Mesothelial cell of epicardium (in vitro differentiated cells): ENCODE measurements around the gene ZNF431. TPM values are rescaled to one million over a fixed set of nuclear protein-coding genes. Genes with fewer than 3 reads are reported as not detected.
"Not testable (repeated sequence)": the region's sequence is repeated elsewhere in the genome, so short reads cannot be mapped to it uniquely, and the experiment has no call there.

Experiments used
- DNase-seq, 2 experiments: peaks; one replicate each; pipeline ENCODE4 v3.0.0; 2021; ENCODE audit warnings: low spot score in 2 of 2; ENCODE audit not compliant: unreplicated experiment in 2 of 2
- H3K27ac Mint-ChIP-seq: 2 replicates; pipeline ENCODE4 v1.8.0; 2021; ENCODE audit warnings: mixed read lengths
- H3K27me3 Mint-ChIP-seq: 2 replicates; pipeline ENCODE4 v1.8.0; 2021; ENCODE audit warnings: low read depth, mixed read lengths
- H3K36me3 Mint-ChIP-seq: 2 replicates; pipeline ENCODE4 v1.8.0; 2021; ENCODE audit warnings: mixed read lengths
- H3K4me1 Mint-ChIP-seq: 2 replicates; pipeline ENCODE4 v1.8.0; 2021; ENCODE audit warnings: mixed read lengths
- H3K4me3 Mint-ChIP-seq: 2 replicates; pipeline ENCODE4 v1.8.0; 2021; ENCODE audit warnings: mild to moderate bottlenecking, moderate library complexity, mixed read lengths
- H3K9me3 Mint-ChIP-seq: 2 replicates; pipeline ENCODE4 v1.8.0; 2021; ENCODE audit warnings: mixed read lengths
- CTCF ChIP-seq: fragments of 200-600 bp; sonication (generic); IDR thresholded peaks from one replicate; pipeline ENCODE4 v1.5.0; 2021; ENCODE audit warnings: antibody characterized with exemption; ENCODE audit not compliant: unreplicated experiment
- total RNA-seq: library from RNA; stranded (reverse); gene quantifications from 3 replicates; pipeline ENCODE4 v1.2.1, GENCODE V29; 2021

The ZNF431 gene
- total RNA-seq, 1 donor from 2014 or later, result 39.4 TPM

DNA sequence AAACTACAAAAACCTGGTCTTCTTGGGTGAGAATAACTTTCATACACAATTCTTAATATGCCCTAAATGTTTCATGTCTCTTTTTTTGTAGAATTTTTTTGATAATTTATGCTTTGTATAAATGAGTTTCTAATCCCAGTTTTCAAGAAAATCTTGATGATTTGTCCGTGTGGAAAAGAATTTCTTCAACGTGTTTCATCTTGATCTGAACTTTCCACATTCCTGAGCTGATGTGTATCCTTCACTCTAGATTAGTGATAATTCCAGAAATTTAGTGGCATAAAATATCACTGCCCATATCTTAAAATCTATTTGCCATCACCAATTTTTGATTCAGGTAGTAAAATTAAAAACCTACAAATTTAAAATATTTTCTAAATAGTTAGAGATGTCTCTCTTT, 24.6 kb downstream of the ZNF431 start:
- peaks cover 41% of the 10 kb centered on the region for H3K36me3 Mint-ChIP-seq
- peaks cover 12% of the 10 kb centered on the region for H3K4me1 Mint-ChIP-seq
- TF ChIP-seq CTCF, result no peak
- no peaks in the 10 kb centered on the region for H3K9me3 Mint-ChIP-seq
- peak overlapping the region; percentile 75 for H3K27ac Mint-ChIP-seq
- H3K27me3 Mint-ChIP-seq, result no peaks in the 10 kb centered on the region
- DNase-seq, result no peak
- no peak overlapping the region for H3K4me3 Mint-ChIP-seq

GRCh38 chr19:21197590-21198295, 55.9 kb downstream of the ZNF431 start:
- Mint-ChIP-seq H3K9me3 (no peaks in the 10 kb centered on the region), H3K4me1 (peaks cover 26% of the 10 kb centered on the region), H3K4me3 (no peak overlapping the region), H3K27me3 (no peaks in the 10 kb centered on the region), H3K27ac (peak overlapping the region; percentile 36), H3K36me3 (no peaks in the 10 kb centered on the region)
- no peak for DNase-seq
- no peak for TF ChIP-seq CTCF

DNA sequence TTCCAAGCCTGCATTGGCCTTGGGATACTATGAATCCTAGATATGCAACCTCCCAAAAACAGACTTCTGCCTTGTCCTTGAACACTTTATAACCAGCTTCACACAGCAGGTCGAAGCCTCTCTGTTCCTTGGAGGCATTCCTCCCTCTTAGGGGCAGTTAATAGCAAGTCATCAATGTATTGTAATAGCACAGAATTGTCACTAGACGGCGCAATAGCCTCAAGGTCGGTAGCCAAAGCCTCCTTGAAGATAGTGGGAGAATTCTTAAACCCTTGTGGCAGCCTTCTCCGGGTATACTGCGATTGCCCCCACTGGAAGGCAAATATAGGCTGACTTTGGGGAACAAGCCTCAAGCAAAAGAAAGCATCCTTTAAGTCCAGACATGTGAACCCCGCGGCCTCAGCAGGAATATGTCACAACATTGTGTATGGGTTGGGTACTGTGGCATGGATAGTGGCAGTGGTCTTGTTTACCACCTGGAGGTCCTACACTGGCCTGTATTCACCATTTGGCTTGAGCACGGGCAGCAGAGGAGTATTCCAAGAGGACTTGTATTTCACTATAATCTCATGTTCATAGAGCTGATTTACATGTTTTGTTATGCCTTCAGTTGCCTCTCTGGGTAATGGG, 61.1 kb downstream of the ZNF431 start:
- Mint-ChIP-seq H3K4me1 (peaks cover 21% of the 10 kb centered on the region), H3K9me3 (peaks cover 20% of the 10 kb centered on the region), H3K4me3 (no peak overlapping the region), H3K27me3 (no peaks in the 10 kb centered on the region), H3K36me3 (no peaks in the 10 kb centered on the region), H3K27ac (no peak overlapping the region)
- TF ChIP-seq CTCF, result peak; percentile 68
- no peak for DNase-seq

GRCh38 chr19:21210037-21210621, 68.3 kb downstream of the ZNF431 start:
- Mint-ChIP-seq H3K27me3 (no peaks in the 10 kb centered on the region), H3K9me3 (peaks cover 25% of the 10 kb centered on the region)
- no peak for DNase-seq

GRCh38 chr19:21221693-21222092, 79.9 kb downstream of the ZNF431 start:
- Mint-ChIP-seq H3K36me3 (peaks cover 1% of the 10 kb centered on the region), H3K27me3 (no peaks in the 10 kb centered on the region), H3K4me3 (no peak overlapping the region), H3K27ac (peak overlapping the region; percentile 85), H3K9me3 (peaks cover 17% of the 10 kb centered on the region), H3K4me1 (peaks cover 19% of the 10 kb centered on the region)
- no peak for DNase-seq
- no peak for TF ChIP-seq CTCF

More at GRCh38 chr19:21210037-21210621, 68.3 kb downstream of the ZNF431 start:
- H3K4me1 Mint-ChIP-seq, result peaks cover 2% of the 10 kb centered on the region
- no peaks in the 10 kb centered on the region for H3K36me3 Mint-ChIP-seq
- H3K4me3 Mint-ChIP-seq, result no peak overlapping the region
- no peak overlapping the region for H3K27ac Mint-ChIP-seq
- no peak for TF ChIP-seq CTCF

DNA sequence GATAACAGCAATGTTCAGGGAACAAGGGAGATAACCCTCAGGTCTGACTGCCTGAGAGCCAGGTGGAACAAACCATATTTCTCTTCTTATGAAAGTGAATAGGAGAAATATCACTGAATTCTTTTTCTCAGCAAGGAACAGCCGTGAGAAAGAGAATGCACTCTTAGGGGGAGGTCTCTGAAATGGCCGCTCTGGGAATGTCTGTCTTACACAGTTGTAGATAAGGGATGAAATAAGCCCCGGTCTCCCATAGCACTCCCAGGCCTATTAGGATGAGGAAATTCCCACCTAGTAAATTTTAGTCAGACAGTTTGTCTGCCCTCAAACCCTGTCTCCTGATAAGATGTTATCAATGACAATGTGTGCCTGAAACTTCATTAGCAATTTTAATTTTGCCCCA, 88.1 kb downstream of the ZNF431 start:
- not testable (repeated sequence) for H3K4me1 Mint-ChIP-seq, H3K4me3 Mint-ChIP-seq, DNase-seq, H3K27me3 Mint-ChIP-seq, H3K36me3 Mint-ChIP-seq, H3K27ac Mint-ChIP-seq
- H3K9me3 Mint-ChIP-seq, result peaks cover 53% of the 10 kb centered on the region
